Measurements from ENCODE around the gene ST6GALNAC3. TPM values are rescaled to one million over a fixed set of nuclear protein-coding genes. Genes with fewer than 3 reads are reported as not detected.

ST6GALNAC3 gene
- total and polyA plus RNA-seq, 2 donors from 2014 or later = 8.8 to 15.8 TPM

DNA sequence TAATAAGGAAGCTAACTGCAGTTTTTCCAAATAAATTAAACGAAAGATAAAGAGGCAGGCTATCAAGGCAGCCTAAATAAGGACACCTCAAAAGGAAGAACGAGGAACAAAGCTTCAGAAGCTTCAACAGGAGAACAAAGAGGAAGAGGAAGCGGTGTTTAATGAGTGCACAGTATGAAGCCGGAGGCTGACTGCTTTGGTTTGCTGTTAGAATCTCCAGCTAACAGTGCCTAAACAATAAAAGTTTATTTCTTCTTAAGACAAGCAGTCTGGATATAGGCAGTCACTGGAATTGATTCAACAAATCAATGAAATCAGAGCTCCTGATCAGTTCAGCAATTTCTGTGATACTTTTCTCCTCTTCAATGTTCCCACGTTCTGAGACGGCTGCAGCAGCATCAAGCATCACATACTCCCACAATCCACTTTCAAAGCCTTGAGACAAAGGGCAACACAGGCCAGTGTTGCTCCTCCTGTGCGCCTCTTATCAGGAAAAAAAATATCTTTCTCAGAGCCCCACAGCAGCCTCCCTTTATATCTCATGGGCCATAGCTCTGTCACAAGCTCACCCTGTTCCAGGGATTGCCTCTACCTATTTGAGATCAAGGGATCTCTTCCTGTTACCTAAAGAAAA lies 427.2 kb downstream of the ST6GALNAC3 start:
- H3K27ac ChIP-seq (ENCODE audit: low read depth in 2 of 2, low read length in 2 of 2) = no peak overlapping the region
- no peaks in the 10 kb centered on the region for H3K9me3 ChIP-seq (ENCODE audit: control insufficient read depth in 2 of 3, insufficient read depth in 1 of 3, low read length in 3 of 3)
- H3K36me3 ChIP-seq (ENCODE audit: control insufficient read depth in 2 of 3, insufficient read depth in 3 of 3, low read length in 3 of 3) = no peaks in the 10 kb centered on the region
- DNase-seq (no peak), FAIRE-seq (no peak)
- intact Hi-C loops (cut with DNase I) = no loop called here
- no peaks in the 10 kb centered on the region for H3K27me3 ChIP-seq (ENCODE audit: control insufficient read depth, insufficient read depth, low read length)
- H3K4me3 ChIP-seq (ENCODE audit: low read length in 3 of 3) = no peak overlapping the region
- no peak overlapping the region for H3K9ac ChIP-seq (ENCODE audit: low read length in 3 of 3)
- TF ChIP-seq CTCF (IDR thresholded peaks at IDR 0.05; ENCODE audit: borderline replicate concordance, extremely low read depth, insufficient read depth) = no peak
- H3K4me1 ChIP-seq (ENCODE audit: control insufficient read depth in 2 of 3, insufficient read depth in 2 of 3, low read depth in 1 of 3, low read length in 3 of 3) = no peaks in the 10 kb centered on the region

- intact Hi-C loops (cut with DNase I) = no loop called here
- no peak for TF ChIP-seq CTCF (IDR thresholded peaks at IDR 0.05; ENCODE audit: borderline replicate concordance, extremely low read depth, insufficient read depth)
- H3K27me3 ChIP-seq (ENCODE audit: control insufficient read depth, insufficient read depth, low read length) = no peaks in the 10 kb centered on the region
- H3K4me1 ChIP-seq (ENCODE audit: control insufficient read depth in 2 of 3, insufficient read depth in 2 of 3, low read depth in 1 of 3, low read length in 3 of 3) = no peaks in the 10 kb centered on the region
- H3K9ac ChIP-seq (ENCODE audit: low read length in 3 of 3) = no peak overlapping the region
- no peaks in the 10 kb centered on the region for H3K36me3 ChIP-seq (ENCODE audit: control insufficient read depth in 2 of 3, insufficient read depth in 3 of 3, low read length in 3 of 3)
- FAIRE-seq (no peak), DNase-seq (no peak)
- no peak overlapping the region for H3K4me3 ChIP-seq (ENCODE audit: low read length in 3 of 3)
- H3K27ac ChIP-seq (ENCODE audit: low read depth in 2 of 2, low read length in 2 of 2) = no peak overlapping the region
- H3K9me3 ChIP-seq (ENCODE audit: control insufficient read depth in 2 of 3, insufficient read depth in 1 of 3, low read length in 3 of 3) = no peaks in the 10 kb centered on the region
Observed at GRCh38 chr1:76503100-76503499, 428.6 kb downstream of the ST6GALNAC3 start.

DNA sequence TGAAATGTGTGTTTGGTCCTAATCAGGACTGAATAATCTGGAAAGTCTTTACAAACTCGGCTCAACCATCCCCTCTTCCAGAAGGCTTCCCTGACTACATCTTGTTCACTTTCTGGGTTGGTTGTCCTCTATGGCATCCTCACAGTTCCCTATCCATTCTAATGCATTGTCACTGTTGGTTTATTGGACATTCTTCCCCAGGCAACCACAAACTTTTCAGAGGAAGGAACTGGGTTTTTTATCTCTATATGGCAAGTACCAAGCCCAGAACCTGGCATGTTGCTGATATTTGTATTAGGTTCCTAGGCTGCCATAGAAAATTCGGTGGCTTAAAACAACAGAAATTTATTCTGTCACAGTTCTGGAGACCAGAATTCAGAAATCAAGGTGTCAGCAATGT lies 429.2 kb downstream of the ST6GALNAC3 start:
- intact Hi-C loops (cut with DNase I) = no loop called here
- no peaks in the 10 kb centered on the region for H3K36me3 ChIP-seq (ENCODE audit: control insufficient read depth in 2 of 3, insufficient read depth in 3 of 3, low read length in 3 of 3)
- H3K9me3 ChIP-seq (ENCODE audit: control insufficient read depth in 2 of 3, insufficient read depth in 1 of 3, low read length in 3 of 3) = no peaks in the 10 kb centered on the region
- FAIRE-seq = no peak
- H3K9ac ChIP-seq (ENCODE audit: low read length in 3 of 3) = no peak overlapping the region
- H3K4me1 ChIP-seq (ENCODE audit: control insufficient read depth in 2 of 3, insufficient read depth in 2 of 3, low read depth in 1 of 3, low read length in 3 of 3) = no peaks in the 10 kb centered on the region
- no peak overlapping the region for H3K27ac ChIP-seq (ENCODE audit: low read depth in 2 of 2, low read length in 2 of 2)
- no peaks in the 10 kb centered on the region for H3K27me3 ChIP-seq (ENCODE audit: control insufficient read depth, insufficient read depth, low read length)
- H3K4me3 ChIP-seq (ENCODE audit: low read length in 3 of 3) = no peak overlapping the region
- DNase-seq = no peak
- TF ChIP-seq CTCF (IDR thresholded peaks at IDR 0.05; ENCODE audit: borderline replicate concordance, extremely low read depth, insufficient read depth) = no peak

DNA sequence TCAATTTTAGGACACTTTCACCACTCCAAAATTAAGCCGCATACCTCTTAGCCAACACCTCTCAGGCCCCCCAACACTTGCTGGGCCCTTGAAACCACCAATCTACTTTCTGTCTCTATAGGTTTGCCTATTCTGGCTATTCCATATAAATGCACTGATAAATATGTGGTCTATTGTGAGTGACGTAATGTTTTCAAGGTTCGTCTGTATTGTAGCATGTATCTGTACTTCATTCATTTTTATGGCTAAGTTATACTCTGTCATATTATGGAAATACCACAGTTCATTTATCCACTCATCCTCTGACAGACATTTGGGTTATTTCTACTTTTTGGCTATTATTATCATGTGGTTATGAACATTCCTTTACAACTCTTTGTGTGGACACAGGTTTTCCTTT lies 432.8 kb downstream of the ST6GALNAC3 start:
- Histone ChIP-seq H3K27me3 (ENCODE audit: control insufficient read depth, insufficient read depth, low read length) (no peaks in the 10 kb centered on the region), H3K4me1 (ENCODE audit: control insufficient read depth in 2 of 3, insufficient read depth in 2 of 3, low read depth in 1 of 3, low read length in 3 of 3) (no peaks in the 10 kb centered on the region), H3K4me3 (ENCODE audit: low read length in 3 of 3) (no peak overlapping the region), H3K27ac (ENCODE audit: low read depth in 2 of 2, low read length in 2 of 2) (no peak overlapping the region), H3K9me3 (ENCODE audit: control insufficient read depth in 2 of 3, insufficient read depth in 1 of 3, low read length in 3 of 3) (no peaks in the 10 kb centered on the region), H3K36me3 (ENCODE audit: control insufficient read depth in 2 of 3, insufficient read depth in 3 of 3, low read length in 3 of 3) (no peaks in the 10 kb centered on the region), H3K9ac (ENCODE audit: low read length in 3 of 3) (no peak overlapping the region)
- no peak for DNase-seq
- intact Hi-C loops (cut with DNase I) = no loop called here
- TF ChIP-seq CTCF (IDR thresholded peaks at IDR 0.05; ENCODE audit: borderline replicate concordance, extremely low read depth, insufficient read depth) = no peak
- FAIRE-seq = no peak

Measured in kidney (tissue), 14 donors.